ENCODE measurements around the gene LRP8.

- TF ChIP-seq CTCF (IDR thresholded peaks at IDR 0.05) (no peak), EZH2 (IDR thresholded peaks at IDR 0.05) (no peak)
Observed at GRCh38 chr1:53371851-53372250, 44.0 kb upstream of the LRP8 start.
